K562 (cell line): ENCODE data around the gene ZNF609. TPM values are rescaled to one million over a fixed set of nuclear protein-coding genes. Genes with fewer than 3 reads are reported as not detected.
A peak's percentile ranks its signal among the peaks of the same experiment; 100 is the strongest.

Experiments used
- SMARCC2 ChIP-seq: fragments of 450-650 bp; IDR thresholded peaks from 2 replicates; pipeline ENCODE4 v1.6.1; 2017; ENCODE audit warnings: antibody characterized with exemption, moderate library complexity, mild to moderate bottlenecking, low read depth
- TBL1XR1 ChIP-seq, 2 experiments: IDR thresholded peaks; 2 replicates each; pipeline ENCODE4 v1.6.1; 2012; ENCODE audit warnings: improper control_type of control experiment in 2 of 2, low read length in 2 of 2, mild to moderate bottlenecking in 1 of 2
- ZNF561 ChIP-seq: fragments of 450-650 bp; formaldehyde crosslinking; conservative IDR thresholded peaks from 2 replicates; pipeline ENCODE4 v1.4.0; 2020; ENCODE audit warnings: mild to moderate bottlenecking, moderate library complexity
- polyA plus RNA-seq, 8 experiments: library from polyadenylated mRNA; depleted of rRNA in 4 of 8; stranded (reverse) in 5 of 8; unstranded in 3 of 8; fragments of >200 nt; fragmentation: Nextera tagmentation in 2 of 8; fragmentation: Illumina TruSeq in 1 of 8; extraction: Ambion mirVana in 2 of 8; extraction: Trizol in 1 of 8; gene quantifications; 2 replicates each; pipeline versions ENCODE4 v1.2.1 to v1.2.3, GENCODE V29; 2011 to 2014; ENCODE audit warnings: inconsistent platforms in 1 of 8, missing spikeins in 1 of 8
- total RNA-seq, 7 experiments: library from RNA; depleted of rRNA in 6 of 7; stranded (reverse); fragments of >200 nt in 6 of 7; fragmentation: Illumina TruSeq in 2 of 7; extraction: Trizol in 2 of 7; gene quantifications; 2 replicates each; pipeline versions ENCODE4 v1.2.1 to v1.2.3, GENCODE V29; 2011 to 2021; ENCODE audit warnings: low replicate concordance in 1 of 7
- TF ChIP-seq, protein P1 (sequence below): fragments of 450-650 bp; IDR thresholded peaks from 2 replicates; pipeline ENCODE4 v1.6.1; 2016; ENCODE audit warnings: low read depth
- TF ChIP-seq, protein P2 (sequence below): fragments of 150-350 bp; IDR thresholded peaks from 2 replicates; pipeline ENCODE4 v1.6.1; 2014; ENCODE audit warnings: low read depth, mild to moderate bottlenecking, low read length, borderline replicate concordance
- TF ChIP-seq, protein P3 (sequence below), 2 experiments: fragments of 450-650 bp; formaldehyde crosslinking in 1 of 2; IDR thresholded peaks; 2 replicates each; pipeline versions ENCODE4 v1.4.0 to v1.6.1; 2014 to 2020; ENCODE audit warnings: mild to moderate bottlenecking in 2 of 2, borderline replicate concordance in 1 of 2, low read depth in 1 of 2

Gene ZNF609
- total and polyA plus RNA-seq, 9 of the 15 experiments (the other 6 are each of a cell fraction or from before 2014, with no cell fraction given), result 3.0 to 38.7 (median 17.8) TPM

DNA sequence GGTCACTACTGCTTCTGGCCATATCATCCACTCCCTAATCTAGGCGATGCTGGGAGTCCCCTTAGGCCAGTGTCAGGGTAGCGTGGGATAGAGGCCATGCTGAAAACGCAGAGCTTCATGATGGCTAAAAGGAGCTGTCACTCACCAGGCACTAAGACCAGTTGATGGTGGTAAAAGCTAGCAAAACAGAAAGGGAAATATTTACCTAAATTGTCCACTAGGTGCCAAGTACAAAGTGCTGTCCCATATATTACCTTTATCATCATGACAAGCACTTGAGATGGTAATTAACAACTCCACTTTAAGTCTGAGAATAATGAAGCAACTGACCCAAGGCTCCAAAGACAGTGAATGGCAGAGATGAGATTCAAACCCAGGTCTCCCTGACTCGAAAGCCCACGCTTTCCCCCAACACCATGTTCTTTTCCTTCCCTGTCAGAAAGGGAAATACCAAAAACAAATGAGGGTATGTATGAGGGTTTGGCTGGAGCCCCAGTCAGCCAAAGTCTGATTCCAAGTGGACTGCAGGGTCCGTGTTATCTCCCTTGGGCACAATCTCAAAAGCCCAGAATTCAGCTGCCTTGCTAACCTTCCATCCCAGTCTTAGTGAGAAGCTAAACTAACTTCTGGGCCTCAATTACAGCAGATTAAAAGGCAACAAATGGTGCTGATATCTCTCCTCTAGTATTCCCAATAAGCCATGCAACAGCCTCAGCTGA lies 230.4 kb downstream of the ZNF609 start (continued):
- TF ChIP-seq, protein P1, sequence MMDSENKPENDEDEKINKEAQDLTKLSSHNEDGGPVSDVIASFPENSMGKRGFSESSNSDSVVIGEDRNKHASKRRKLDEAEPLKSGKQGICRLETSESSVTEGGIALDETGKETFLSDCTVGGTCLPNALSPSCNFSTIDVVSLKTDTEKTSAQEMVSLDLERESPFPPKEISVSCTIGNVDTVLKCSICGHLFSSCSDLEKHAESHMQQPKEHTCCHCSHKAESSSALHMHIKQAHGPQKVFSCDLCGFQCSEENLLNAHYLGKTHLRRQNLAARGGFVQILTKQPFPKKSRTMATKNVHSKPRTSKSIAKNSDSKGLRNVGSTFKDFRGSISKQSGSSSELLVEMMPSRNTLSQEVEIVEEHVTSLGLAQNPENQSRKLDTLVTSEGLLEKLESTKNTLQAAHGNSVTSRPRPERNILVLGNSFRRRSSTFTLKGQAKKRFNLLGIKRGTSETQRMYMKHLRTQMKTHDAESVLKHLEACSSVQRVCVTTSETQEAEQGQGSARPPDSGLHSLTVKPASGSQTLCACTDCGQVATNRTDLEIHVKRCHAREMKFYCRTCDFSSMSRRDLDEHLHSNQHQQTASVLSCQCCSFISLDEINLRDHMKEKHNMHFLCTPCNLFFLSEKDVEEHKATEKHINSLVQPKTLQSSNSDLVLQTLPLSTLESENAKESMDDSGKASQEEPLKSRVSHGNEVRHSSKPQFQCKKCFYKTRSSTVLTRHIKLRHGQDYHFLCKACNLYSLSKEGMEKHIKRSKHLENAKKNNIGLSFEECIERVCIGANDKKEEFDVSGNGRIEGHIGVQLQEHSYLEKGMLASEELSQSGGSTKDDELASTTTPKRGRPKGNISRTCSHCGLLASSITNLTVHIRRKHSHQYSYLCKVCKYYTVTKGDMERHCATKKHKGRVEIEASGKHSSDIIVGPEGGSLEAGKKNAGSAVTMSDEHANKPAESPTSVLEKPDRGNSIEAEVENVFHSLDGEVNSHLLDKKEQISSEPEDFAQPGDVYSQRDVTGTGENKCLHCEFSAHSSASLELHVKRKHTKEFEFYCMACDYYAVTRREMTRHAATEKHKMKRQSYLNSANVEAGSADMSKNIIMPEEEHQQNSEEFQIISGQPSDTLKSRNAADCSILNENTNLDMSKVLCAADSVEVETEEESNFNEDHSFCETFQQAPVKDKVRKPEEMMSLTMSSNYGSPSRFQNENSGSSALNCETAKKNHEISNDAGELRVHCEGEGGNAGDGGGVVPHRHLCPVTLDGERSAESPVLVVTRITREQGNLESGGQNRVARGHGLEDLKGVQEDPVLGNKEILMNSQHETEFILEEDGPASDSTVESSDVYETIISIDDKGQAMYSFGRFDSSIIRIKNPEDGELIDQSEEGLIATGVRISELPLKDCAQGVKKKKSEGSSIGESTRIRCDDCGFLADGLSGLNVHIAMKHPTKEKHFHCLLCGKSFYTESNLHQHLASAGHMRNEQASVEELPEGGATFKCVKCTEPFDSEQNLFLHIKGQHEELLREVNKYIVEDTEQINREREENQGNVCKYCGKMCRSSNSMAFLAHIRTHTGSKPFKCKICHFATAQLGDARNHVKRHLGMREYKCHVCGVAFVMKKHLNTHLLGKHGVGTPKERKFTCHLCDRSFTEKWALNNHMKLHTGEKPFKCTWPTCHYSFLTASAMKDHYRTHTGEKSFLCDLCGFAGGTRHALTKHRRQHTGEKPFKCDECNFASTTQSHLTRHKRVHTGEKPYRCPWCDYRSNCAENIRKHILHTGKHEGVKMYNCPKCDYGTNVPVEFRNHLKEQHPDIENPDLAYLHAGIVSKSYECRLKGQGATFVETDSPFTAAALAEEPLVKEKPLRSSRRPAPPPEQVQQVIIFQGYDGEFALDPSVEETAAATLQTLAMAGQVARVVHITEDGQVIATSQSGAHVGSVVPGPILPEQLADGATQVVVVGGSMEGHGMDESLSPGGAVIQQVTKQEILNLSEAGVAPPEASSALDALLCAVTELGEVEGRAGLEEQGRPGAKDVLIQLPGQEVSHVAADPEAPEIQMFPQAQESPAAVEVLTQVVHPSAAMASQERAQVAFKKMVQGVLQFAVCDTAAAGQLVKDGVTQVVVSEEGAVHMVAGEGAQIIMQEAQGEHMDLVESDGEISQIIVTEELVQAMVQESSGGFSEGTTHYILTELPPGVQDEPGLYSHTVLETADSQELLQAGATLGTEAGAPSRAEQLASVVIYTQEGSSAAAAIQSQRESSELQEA, result no peak
- TF ChIP-seq, protein P2, sequence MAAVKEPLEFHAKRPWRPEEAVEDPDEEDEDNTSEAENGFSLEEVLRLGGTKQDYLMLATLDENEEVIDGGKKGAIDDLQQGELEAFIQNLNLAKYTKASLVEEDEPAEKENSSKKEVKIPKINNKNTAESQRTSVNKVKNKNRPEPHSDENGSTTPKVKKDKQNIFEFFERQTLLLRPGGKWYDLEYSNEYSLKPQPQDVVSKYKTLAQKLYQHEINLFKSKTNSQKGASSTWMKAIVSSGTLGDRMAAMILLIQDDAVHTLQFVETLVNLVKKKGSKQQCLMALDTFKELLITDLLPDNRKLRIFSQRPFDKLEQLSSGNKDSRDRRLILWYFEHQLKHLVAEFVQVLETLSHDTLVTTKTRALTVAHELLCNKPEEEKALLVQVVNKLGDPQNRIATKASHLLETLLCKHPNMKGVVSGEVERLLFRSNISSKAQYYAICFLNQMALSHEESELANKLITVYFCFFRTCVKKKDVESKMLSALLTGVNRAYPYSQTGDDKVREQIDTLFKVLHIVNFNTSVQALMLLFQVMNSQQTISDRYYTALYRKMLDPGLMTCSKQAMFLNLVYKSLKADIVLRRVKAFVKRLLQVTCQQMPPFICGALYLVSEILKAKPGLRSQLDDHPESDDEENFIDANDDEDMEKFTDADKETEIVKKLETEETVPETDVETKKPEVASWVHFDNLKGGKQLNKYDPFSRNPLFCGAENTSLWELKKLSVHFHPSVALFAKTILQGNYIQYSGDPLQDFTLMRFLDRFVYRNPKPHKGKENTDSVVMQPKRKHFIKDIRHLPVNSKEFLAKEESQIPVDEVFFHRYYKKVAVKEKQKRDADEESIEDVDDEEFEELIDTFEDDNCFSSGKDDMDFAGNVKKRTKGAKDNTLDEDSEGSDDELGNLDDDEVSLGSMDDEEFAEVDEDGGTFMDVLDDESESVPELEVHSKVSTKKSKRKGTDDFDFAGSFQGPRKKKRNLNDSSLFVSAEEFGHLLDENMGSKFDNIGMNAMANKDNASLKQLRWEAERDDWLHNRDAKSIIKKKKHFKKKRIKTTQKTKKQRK, result no peak
- TF ChIP-seq TBL1XR1 (IDR thresholded peaks at IDR 0.05; ENCODE audit: low read length in 2 of 2), result no peak
- TF ChIP-seq, protein P3, sequence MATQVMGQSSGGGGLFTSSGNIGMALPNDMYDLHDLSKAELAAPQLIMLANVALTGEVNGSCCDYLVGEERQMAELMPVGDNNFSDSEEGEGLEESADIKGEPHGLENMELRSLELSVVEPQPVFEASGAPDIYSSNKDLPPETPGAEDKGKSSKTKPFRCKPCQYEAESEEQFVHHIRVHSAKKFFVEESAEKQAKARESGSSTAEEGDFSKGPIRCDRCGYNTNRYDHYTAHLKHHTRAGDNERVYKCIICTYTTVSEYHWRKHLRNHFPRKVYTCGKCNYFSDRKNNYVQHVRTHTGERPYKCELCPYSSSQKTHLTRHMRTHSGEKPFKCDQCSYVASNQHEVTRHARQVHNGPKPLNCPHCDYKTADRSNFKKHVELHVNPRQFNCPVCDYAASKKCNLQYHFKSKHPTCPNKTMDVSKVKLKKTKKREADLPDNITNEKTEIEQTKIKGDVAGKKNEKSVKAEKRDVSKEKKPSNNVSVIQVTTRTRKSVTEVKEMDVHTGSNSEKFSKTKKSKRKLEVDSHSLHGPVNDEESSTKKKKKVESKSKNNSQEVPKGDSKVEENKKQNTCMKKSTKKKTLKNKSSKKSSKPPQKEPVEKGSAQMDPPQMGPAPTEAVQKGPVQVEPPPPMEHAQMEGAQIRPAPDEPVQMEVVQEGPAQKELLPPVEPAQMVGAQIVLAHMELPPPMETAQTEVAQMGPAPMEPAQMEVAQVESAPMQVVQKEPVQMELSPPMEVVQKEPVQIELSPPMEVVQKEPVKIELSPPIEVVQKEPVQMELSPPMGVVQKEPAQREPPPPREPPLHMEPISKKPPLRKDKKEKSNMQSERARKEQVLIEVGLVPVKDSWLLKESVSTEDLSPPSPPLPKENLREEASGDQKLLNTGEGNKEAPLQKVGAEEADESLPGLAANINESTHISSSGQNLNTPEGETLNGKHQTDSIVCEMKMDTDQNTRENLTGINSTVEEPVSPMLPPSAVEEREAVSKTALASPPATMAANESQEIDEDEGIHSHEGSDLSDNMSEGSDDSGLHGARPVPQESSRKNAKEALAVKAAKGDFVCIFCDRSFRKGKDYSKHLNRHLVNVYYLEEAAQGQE (IDR thresholded peaks at IDR 0.05; ENCODE audit: borderline replicate concordance), result 0 out of 2 replicates have a peak, but pooled peaks have one; percentile 26
- TF ChIP-seq, protein P3 (CRISPR knock-in tag; IDR thresholded peaks at IDR 0.05; ENCODE audit: low read depth), result no peak
- TF ChIP-seq ZNF561 (CRISPR knock-in tag), result no peak
- TF ChIP-seq SMARCC2, result no peak
